Testis (tissue), 2 donors: ENCODE results near the gene PTPRE.

ENCODE experiments used
- POLR2A ChIP-seq: fragments of 450-650 bp; IDR thresholded peaks from one replicate; pipeline ENCODE4 v1.6.1; 2017; ENCODE audit warnings: antibody characterized with exemption, mild to moderate bottlenecking, moderate library complexity
- TF ChIP-seq, protein P1 (sequence below), 3 experiments: fragments of 450-650 bp in 2 of 3; fragments of 200-600 bp in 1 of 3; sonication (generic) in 1 of 3; IDR thresholded peaks; one replicate each; pipeline ENCODE4 v1.5.1; 2016 to 2019; ENCODE audit warnings: antibody characterized with exemption in 3 of 3, mild to moderate bottlenecking in 2 of 3, moderate library complexity in 1 of 3

DNA sequence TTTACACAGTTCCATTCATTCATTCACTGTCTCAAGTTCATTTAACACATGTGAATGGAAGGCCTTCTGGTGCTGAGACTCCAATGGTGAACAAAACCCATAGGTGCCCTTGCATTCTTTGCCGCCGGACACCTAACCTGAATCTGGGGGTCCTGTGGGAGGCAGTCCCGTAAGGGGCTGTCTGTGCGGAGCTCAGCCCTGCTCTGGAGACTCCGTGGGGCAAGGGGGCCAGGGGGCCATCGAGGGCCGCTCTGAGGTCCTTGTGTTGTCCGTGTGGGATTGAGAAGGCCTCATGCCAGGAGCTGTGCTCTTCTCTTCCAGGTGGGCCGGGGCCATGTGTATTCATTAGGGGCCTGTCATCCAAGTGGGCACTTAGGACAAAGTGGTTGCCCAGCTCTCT lies 15.3 kb downstream of the PTPRE start:
- TF ChIP-seq, protein P1, sequence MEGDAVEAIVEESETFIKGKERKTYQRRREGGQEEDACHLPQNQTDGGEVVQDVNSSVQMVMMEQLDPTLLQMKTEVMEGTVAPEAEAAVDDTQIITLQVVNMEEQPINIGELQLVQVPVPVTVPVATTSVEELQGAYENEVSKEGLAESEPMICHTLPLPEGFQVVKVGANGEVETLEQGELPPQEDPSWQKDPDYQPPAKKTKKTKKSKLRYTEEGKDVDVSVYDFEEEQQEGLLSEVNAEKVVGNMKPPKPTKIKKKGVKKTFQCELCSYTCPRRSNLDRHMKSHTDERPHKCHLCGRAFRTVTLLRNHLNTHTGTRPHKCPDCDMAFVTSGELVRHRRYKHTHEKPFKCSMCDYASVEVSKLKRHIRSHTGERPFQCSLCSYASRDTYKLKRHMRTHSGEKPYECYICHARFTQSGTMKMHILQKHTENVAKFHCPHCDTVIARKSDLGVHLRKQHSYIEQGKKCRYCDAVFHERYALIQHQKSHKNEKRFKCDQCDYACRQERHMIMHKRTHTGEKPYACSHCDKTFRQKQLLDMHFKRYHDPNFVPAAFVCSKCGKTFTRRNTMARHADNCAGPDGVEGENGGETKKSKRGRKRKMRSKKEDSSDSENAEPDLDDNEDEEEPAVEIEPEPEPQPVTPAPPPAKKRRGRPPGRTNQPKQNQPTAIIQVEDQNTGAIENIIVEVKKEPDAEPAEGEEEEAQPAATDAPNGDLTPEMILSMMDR (IDR thresholded peaks at IDR 0.05) = no peak
- TF ChIP-seq POLR2A = no peak
